ENCODE results near the gene SNAP25.

Gene SNAP25

GRCh38 chr20:10200330-10200729, 18.3 kb upstream of the SNAP25 start:
- Histone ChIP-seq H3K27ac (no peak overlapping the region), H3K36me3 (replicated peaks) (no peaks in the 10 kb centered on the region), H3K27me3 (replicated peaks) (no peaks in the 10 kb centered on the region), H3K4me3 (ENCODE audit: low read depth, low read length) (no peak overlapping the region)
- in situ Hi-C loops (cut with HindIII; ENCODE audit: low pct_ligation_motif_present, low sequenced_read_pairs): no loop called here
- no peak for DNase-seq
- no peak for TF ChIP-seq CTCF (IDR thresholded peaks at IDR 0.05; ENCODE audit: low read depth, low read length, missing control alignments)

GRCh38 chr20:10201321-10201870, 17.2 kb upstream of the SNAP25 start:
- DNase-seq: no peak
- in situ Hi-C loops (cut with HindIII; ENCODE audit: low pct_ligation_motif_present, low sequenced_read_pairs): no loop called here
- no peaks in the 10 kb centered on the region for H3K36me3 ChIP-seq (replicated peaks)
- H3K27me3 ChIP-seq (replicated peaks): no peaks in the 10 kb centered on the region
- no peak overlapping the region for H3K27ac ChIP-seq
- no peak overlapping the region for H3K4me3 ChIP-seq (ENCODE audit: low read depth, low read length)
- TF ChIP-seq CTCF (IDR thresholded peaks at IDR 0.05; ENCODE audit: low read depth, low read length, missing control alignments): no peak

- Histone ChIP-seq H3K27ac (no peak overlapping the region), H3K36me3 (replicated peaks) (no peaks in the 10 kb centered on the region), H3K4me3 (ENCODE audit: low read depth, low read length) (no peak overlapping the region), H3K27me3 (replicated peaks) (peaks cover 5% of the 10 kb centered on the region)
- in situ Hi-C loops (cut with HindIII; ENCODE audit: low pct_ligation_motif_present, low sequenced_read_pairs): no loop called here
- no peak for DNase-seq
- no peak for TF ChIP-seq CTCF (IDR thresholded peaks at IDR 0.05; ENCODE audit: low read depth, low read length, missing control alignments)
Observed at GRCh38 chr20:10209091-10209490, 9.5 kb upstream of the SNAP25 start.

GRCh38 chr20:10213526-10213925, 5.1 kb upstream of the SNAP25 start:
- Histone ChIP-seq H3K36me3 (replicated peaks) (no peaks in the 10 kb centered on the region), H3K4me3 (ENCODE audit: low read depth, low read length) (no peak overlapping the region), H3K27me3 (replicated peaks) (peaks cover 11% of the 10 kb centered on the region), H3K27ac (no peak overlapping the region)
- no peak for DNase-seq
- no peak for TF ChIP-seq CTCF (IDR thresholded peaks at IDR 0.05; ENCODE audit: low read depth, low read length, missing control alignments)
- in situ Hi-C loops (cut with HindIII; ENCODE audit: low pct_ligation_motif_present, low sequenced_read_pairs): no loop called here

- H3K4me3 ChIP-seq (ENCODE audit: low read depth, low read length): no peak overlapping the region
- in situ Hi-C loops (cut with HindIII; ENCODE audit: low pct_ligation_motif_present, low sequenced_read_pairs): no loop called here
- H3K27ac ChIP-seq: no peak overlapping the region
- no peak for DNase-seq
- H3K27me3 ChIP-seq (replicated peaks): peaks cover 11% of the 10 kb centered on the region
- H3K36me3 ChIP-seq (replicated peaks): no peaks in the 10 kb centered on the region
- no peak for TF ChIP-seq CTCF (IDR thresholded peaks at IDR 0.05; ENCODE audit: low read depth, low read length, missing control alignments)
Observed at GRCh38 chr20:10216146-10216791, 2.4 kb upstream of the SNAP25 start.
